ENCODE data around the gene PDE4B.

DNA sequence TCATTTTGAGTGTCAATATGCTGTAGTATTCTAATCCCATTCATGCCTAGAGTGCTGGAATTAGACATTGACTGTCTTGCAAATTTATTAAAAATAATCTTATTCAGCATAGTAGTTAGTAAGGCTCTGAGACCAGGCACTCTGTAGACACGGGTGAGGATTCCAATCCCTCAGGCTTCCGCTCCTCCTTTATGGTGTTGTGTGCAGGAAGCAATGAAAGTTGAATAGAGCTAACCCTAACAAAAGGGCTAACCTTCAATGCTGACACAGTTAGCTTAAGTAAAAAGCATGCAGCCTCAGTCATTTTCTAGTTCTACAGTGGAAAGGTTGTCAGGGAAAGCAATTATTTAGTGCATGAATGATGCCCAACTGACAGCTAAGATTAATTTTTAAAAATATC is 541.6 kb downstream of the PDE4B start:
- TF ChIP-seq ZBTB1 (CRISPR knock-in tag; IDR thresholded peaks at IDR 0.05; ENCODE audit: borderline replicate concordance, low read depth) (no peak), SPI1 (IDR thresholded peaks at IDR 0.05; ENCODE audit: borderline replicate concordance, low read depth, low read length) (no peak), SREBF1 (IDR thresholded peaks at IDR 0.05; ENCODE audit: borderline replicate concordance, low read depth, low read length) (no peak), CUX1 (CRISPR knock-in tag; IDR thresholded peaks at IDR 0.05) (no peak), FOXP1 (CRISPR knock-in tag; IDR thresholded peaks at IDR 0.05) (no peak), RFX1 (IDR thresholded peaks at IDR 0.05) (no peak), MAFK (IDR thresholded peaks at IDR 0.05; ENCODE audit: low read length) (no peak), ZNF274 (IDR thresholded peaks at IDR 0.05; ENCODE audit: borderline replicate concordance, low read depth, low read length) (no peak), POLR2AphosphoS2 (IDR thresholded peaks at IDR 0.05; ENCODE audit: low read length) (no peak), TAF1 (IDR thresholded peaks at IDR 0.05; ENCODE audit: control insufficient read depth, extremely low read depth, insufficient read depth, low read length, severe bottlenecking) (no peak), MTA3 (IDR thresholded peaks at IDR 0.05; ENCODE audit: borderline replicate concordance) (no peak), ZBTB40 (IDR thresholded peaks at IDR 0.05) (no peak), ZBTB40 (CRISPR knock-in tag; IDR thresholded peaks at IDR 0.05) (no peak)
- TF ChIP-seq, protein P1, sequence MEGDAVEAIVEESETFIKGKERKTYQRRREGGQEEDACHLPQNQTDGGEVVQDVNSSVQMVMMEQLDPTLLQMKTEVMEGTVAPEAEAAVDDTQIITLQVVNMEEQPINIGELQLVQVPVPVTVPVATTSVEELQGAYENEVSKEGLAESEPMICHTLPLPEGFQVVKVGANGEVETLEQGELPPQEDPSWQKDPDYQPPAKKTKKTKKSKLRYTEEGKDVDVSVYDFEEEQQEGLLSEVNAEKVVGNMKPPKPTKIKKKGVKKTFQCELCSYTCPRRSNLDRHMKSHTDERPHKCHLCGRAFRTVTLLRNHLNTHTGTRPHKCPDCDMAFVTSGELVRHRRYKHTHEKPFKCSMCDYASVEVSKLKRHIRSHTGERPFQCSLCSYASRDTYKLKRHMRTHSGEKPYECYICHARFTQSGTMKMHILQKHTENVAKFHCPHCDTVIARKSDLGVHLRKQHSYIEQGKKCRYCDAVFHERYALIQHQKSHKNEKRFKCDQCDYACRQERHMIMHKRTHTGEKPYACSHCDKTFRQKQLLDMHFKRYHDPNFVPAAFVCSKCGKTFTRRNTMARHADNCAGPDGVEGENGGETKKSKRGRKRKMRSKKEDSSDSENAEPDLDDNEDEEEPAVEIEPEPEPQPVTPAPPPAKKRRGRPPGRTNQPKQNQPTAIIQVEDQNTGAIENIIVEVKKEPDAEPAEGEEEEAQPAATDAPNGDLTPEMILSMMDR (IDR thresholded peaks at IDR 0.05 in 2 of 3, conservative IDR thresholded peaks at IDR 0.05 in 1 of 3; ENCODE audit: insufficient read depth in 2 of 3, low read depth in 1 of 3, low read length in 3 of 3), result no peak
